ENCODE data around the gene CLASP1. TPM values are rescaled to one million over a fixed set of nuclear protein-coding genes. Genes with fewer than 3 reads are reported as not detected.

Gene CLASP1
- total and polyA plus RNA-seq, 2 experiments from 2014 or later: 16.6 to 56.3 TPM

GRCh38 chr2:121696410-121696930 lies 47.2 kb upstream of the CLASP1 start:
- Mint-ChIP-seq H3K4me3 (no peak overlapping the region), H3K27me3 (ENCODE audit: insufficient read depth, low read depth, poor library complexity) (peaks cover 9% of the 10 kb centered on the region), H3K36me3 (ENCODE audit: low read depth) (no peaks in the 10 kb centered on the region), H3K4me1 (peaks cover 18% of the 10 kb centered on the region), H3K9me3 (no peaks in the 10 kb centered on the region), H3K27ac (no peak overlapping the region)
- H3K4me1 ChIP-seq (ENCODE audit: insufficient read depth): peaks cover 12% of the 10 kb centered on the region
- H3K4me3 ChIP-seq: no peak overlapping the region
- H3K79me2 ChIP-seq (replicated peaks; ENCODE audit: insufficient read depth): no peaks in the 10 kb centered on the region
- H3K9me2 ChIP-seq (ENCODE audit: insufficient read depth): no peaks in the 10 kb centered on the region
- H3K27me3 ChIP-seq (ENCODE audit: insufficient read depth): no peaks in the 10 kb centered on the region
- no peak overlapping the region for H3K4me2 ChIP-seq
- no peaks in the 10 kb centered on the region for H3F3A ChIP-seq (replicated peaks; ENCODE audit: low read depth)
- TF ChIP-seq, protein P1, sequence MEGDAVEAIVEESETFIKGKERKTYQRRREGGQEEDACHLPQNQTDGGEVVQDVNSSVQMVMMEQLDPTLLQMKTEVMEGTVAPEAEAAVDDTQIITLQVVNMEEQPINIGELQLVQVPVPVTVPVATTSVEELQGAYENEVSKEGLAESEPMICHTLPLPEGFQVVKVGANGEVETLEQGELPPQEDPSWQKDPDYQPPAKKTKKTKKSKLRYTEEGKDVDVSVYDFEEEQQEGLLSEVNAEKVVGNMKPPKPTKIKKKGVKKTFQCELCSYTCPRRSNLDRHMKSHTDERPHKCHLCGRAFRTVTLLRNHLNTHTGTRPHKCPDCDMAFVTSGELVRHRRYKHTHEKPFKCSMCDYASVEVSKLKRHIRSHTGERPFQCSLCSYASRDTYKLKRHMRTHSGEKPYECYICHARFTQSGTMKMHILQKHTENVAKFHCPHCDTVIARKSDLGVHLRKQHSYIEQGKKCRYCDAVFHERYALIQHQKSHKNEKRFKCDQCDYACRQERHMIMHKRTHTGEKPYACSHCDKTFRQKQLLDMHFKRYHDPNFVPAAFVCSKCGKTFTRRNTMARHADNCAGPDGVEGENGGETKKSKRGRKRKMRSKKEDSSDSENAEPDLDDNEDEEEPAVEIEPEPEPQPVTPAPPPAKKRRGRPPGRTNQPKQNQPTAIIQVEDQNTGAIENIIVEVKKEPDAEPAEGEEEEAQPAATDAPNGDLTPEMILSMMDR (conservative IDR thresholded peaks at IDR 0.05; ENCODE audit: low read depth in 2 of 2): peak; percentile 35 to 67
- TF ChIP-seq, protein P2, sequence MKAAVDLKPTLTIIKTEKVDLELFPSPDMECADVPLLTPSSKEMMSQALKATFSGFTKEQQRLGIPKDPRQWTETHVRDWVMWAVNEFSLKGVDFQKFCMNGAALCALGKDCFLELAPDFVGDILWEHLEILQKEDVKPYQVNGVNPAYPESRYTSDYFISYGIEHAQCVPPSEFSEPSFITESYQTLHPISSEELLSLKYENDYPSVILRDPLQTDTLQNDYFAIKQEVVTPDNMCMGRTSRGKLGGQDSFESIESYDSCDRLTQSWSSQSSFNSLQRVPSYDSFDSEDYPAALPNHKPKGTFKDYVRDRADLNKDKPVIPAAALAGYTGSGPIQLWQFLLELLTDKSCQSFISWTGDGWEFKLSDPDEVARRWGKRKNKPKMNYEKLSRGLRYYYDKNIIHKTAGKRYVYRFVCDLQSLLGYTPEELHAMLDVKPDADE (IDR thresholded peaks at IDR 0.05): no peak
- TF ChIP-seq POLR2AphosphoS5 (IDR thresholded peaks at IDR 0.05; ENCODE audit: low read depth): no peak
- no peak for TF ChIP-seq CREB1 (CRISPR knock-in tag; IDR thresholded peaks at IDR 0.05; ENCODE audit: low read depth)
- no peak for TF ChIP-seq REST (IDR thresholded peaks at IDR 0.05; ENCODE audit: unreplicated experiment)
- no peak for TF ChIP-seq ZNF114 (CRISPR knock-in tag; IDR thresholded peaks at IDR 0.05)
- TF ChIP-seq NANOG (IDR thresholded peaks at IDR 0.05; ENCODE audit: borderline replicate concordance): no peak
- no peak for TF ChIP-seq EZH2 (IDR thresholded peaks at IDR 0.05; ENCODE audit: low read depth, unreplicated experiment)
- no peak overlapping the region for H3K27ac ChIP-seq (ENCODE audit: low read depth)
- no peaks in the 10 kb centered on the region for H4K20me1 ChIP-seq (replicated peaks; ENCODE audit: insufficient read depth)
- H3K36me3 ChIP-seq (ENCODE audit: insufficient read depth): no peaks in the 10 kb centered on the region
- H2AFZ ChIP-seq: no peak overlapping the region
- DNase-seq (ENCODE audit: low spot score): peak; percentile 43
- ATAC-seq: peak; percentile 79

DNA sequence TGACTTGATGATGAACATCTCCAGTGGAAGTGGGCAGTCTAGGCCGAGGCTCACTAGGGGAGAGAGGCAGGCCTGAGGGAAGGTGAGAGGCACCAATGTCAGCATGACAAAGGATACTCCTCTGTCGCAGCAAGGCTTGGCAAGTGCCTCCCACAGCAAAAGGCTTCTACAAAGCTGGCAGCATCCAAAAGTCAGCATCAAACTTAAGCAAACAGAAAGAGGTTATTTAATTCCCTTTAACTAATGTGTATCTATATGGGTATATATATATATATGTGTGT lies 45.8 kb upstream of the CLASP1 start:
- Histone ChIP-seq H3K9me2 (ENCODE audit: insufficient read depth) (no peaks in the 10 kb centered on the region), H3K4me1 (ENCODE audit: insufficient read depth) (peaks cover 12% of the 10 kb centered on the region), H3K27me3 (ENCODE audit: insufficient read depth) (no peaks in the 10 kb centered on the region), H3F3A (replicated peaks; ENCODE audit: low read depth) (no peaks in the 10 kb centered on the region), H3K36me3 (ENCODE audit: insufficient read depth) (no peaks in the 10 kb centered on the region), H3K79me2 (replicated peaks; ENCODE audit: insufficient read depth) (no peaks in the 10 kb centered on the region), H3K4me3 (no peak overlapping the region), H2AFZ (0 out of 2 replicates have a peak overlapping the region, but pooled peaks have one; percentile 56), H3K27ac (ENCODE audit: low read depth) (peak overlapping the region; percentile 21; the same call in 1 of the 2 replicates), H3K4me2 (no peak overlapping the region), H4K20me1 (replicated peaks; ENCODE audit: insufficient read depth) (no peaks in the 10 kb centered on the region)
- Mint-ChIP-seq H3K36me3 (ENCODE audit: low read depth) (no peaks in the 10 kb centered on the region), H3K27ac (no peak overlapping the region; the same call in 1 of the 2 replicates), H3K4me1 (peaks cover 18% of the 10 kb centered on the region), H3K9me3 (no peaks in the 10 kb centered on the region), H3K27me3 (ENCODE audit: insufficient read depth, low read depth, poor library complexity) (peaks cover 6% of the 10 kb centered on the region), H3K4me3 (no peak overlapping the region)
- DNase-seq (ENCODE audit: low spot score) (no peak), ATAC-seq (peak; percentile 75)
- no peak for TF ChIP-seq JUNB (IDR thresholded peaks at IDR 0.05; ENCODE audit: unreplicated experiment)
- TF ChIP-seq, protein P3, sequence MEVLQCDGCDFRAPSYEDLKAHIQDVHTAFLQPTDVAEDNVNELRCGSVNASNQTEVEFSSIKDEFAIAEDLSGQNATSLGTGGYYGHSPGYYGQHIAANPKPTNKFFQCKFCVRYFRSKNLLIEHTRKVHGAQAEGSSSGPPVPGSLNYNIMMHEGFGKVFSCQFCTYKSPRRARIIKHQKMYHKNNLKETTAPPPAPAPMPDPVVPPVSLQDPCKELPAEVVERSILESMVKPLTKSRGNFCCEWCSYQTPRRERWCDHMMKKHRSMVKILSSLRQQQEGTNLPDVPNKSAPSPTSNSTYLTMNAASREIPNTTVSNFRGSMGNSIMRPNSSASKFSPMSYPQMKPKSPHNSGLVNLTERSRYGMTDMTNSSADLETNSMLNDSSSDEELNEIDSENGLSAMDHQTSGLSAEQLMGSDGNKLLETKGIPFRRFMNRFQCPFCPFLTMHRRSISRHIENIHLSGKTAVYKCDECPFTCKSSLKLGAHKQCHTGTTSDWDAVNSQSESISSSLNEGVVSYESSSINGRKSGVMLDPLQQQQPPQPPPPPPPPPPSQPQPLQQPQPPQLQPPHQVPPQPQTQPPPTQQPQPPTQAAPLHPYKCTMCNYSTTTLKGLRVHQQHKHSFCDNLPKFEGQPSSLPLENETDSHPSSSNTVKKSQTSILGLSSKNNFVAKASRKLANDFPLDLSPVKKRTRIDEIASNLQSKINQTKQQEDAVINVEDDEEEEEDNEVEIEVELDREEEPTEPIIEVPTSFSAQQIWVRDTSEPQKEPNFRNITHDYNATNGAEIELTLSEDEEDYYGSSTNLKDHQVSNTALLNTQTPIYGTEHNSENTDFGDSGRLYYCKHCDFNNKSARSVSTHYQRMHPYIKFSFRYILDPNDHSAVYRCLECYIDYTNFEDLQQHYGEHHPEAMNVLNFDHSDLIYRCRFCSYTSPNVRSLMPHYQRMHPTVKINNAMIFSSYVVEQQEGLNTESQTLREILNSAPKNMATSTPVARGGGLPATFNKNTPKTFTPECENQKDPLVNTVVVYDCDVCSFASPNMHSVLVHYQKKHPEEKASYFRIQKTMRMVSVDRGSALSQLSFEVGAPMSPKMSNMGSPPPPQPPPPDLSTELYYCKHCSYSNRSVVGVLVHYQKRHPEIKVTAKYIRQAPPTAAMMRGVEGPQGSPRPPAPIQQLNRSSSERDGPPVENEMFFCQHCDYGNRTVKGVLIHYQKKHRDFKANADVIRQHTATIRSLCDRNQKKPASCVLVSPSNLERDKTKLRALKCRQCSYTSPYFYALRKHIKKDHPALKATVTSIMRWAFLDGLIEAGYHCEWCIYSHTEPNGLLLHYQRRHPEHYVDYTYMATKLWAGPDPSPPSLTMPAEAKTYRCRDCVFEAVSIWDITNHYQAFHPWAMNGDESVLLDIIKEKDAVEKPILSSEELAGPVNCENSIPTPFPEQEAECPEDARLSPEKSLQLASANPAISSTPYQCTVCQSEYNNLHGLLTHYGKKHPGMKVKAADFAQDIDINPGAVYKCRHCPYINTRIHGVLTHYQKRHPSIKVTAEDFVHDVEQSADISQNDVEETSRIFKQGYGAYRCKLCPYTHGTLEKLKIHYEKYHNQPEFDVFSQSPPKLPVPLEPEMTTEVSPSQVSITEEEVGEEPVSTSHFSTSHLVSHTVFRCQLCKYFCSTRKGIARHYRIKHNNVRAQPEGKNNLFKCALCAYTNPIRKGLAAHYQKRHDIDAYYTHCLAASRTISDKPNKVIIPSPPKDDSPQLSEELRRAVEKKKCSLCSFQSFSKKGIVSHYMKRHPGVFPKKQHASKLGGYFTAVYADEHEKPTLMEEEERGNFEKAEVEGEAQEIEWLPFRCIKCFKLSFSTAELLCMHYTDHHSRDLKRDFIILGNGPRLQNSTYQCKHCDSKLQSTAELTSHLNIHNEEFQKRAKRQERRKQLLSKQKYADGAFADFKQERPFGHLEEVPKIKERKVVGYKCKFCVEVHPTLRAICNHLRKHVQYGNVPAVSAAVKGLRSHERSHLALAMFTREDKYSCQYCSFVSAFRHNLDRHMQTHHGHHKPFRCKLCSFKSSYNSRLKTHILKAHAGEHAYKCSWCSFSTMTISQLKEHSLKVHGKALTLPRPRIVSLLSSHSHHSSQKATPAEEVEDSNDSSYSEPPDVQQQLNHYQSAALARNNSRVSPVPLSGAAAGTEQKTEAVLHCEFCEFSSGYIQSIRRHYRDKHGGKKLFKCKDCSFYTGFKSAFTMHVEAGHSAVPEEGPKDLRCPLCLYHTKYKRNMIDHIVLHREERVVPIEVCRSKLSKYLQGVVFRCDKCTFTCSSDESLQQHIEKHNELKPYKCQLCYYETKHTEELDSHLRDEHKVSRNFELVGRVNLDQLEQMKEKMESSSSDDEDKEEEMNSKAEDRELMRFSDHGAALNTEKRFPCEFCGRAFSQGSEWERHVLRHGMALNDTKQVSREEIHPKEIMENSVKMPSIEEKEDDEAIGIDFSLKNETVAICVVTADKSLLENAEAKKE (CRISPR knock-in tag; IDR thresholded peaks at IDR 0.05): no peak
